ENCODE measurements around the gene RGL2. TPM values are rescaled to one million over a fixed set of nuclear protein-coding genes. Genes with fewer than 3 reads are reported as not detected.

RGL2 gene
- total and polyA plus RNA-seq, 2 of the 13 experiments (the other 11 are each of a cell fraction or from before 2014, with no cell fraction given), result 22.9 to 47.4 TPM

- TF ChIP-seq ZNF687 (CRISPR knock-in tag; IDR thresholded peaks at IDR 0.05) (peak; percentile 57), PCBP1 (IDR thresholded peaks at IDR 0.05; ENCODE audit: borderline replicate concordance, low read depth, low read length) (no peak), ZBTB42 (CRISPR knock-in tag; IDR thresholded peaks at IDR 0.05) (0 out of 2 replicates have a peak, but pooled peaks have one; percentile 15), PAXIP1 (CRISPR knock-in tag; conservative IDR thresholded peaks at IDR 0.05) (peak; percentile 44), ZBTB7B (CRISPR knock-in tag; IDR thresholded peaks at IDR 0.05) (peak; percentile 35; the same call in 1 of the 2 replicates), RELA (CRISPR knock-in tag; IDR thresholded peaks at IDR 0.05) (no peak), LCORL (IDR thresholded peaks at IDR 0.05) (no peak), LCORL (CRISPR knock-in tag; IDR thresholded peaks at IDR 0.05) (peak; percentile 73), GABPB1 (CRISPR knock-in tag; IDR thresholded peaks at IDR 0.05) (peak; percentile 8; the same call in 1 of the 2 replicates), GFI1 (CRISPR knock-in tag; IDR thresholded peaks at IDR 0.05; ENCODE audit: borderline replicate concordance) (0 out of 2 replicates have a peak, but pooled peaks have one; percentile 49), TARDBP (CRISPR knock-in tag; IDR thresholded peaks at IDR 0.05) (0 out of 2 replicates have a peak, but pooled peaks have one; percentile 62), ARNTL (CRISPR knock-in tag; IDR thresholded peaks at IDR 0.05) (peak; percentile 66), ARNT2 (CRISPR knock-in tag; IDR thresholded peaks at IDR 0.05; ENCODE audit: low read depth) (peak; percentile 53; the same call in 1 of the 2 replicates), TGIF2 (CRISPR knock-in tag; IDR thresholded peaks at IDR 0.05) (0 out of 2 replicates have a peak, but pooled peaks have one; percentile 13), KDM2A (CRISPR knock-in tag; IDR thresholded peaks at IDR 0.05; ENCODE audit: borderline replicate concordance, low read depth) (0 out of 2 replicates have a peak, but pooled peaks have one; percentile 5), NR2C2 (CRISPR knock-in tag; IDR thresholded peaks at IDR 0.05; ENCODE audit: borderline replicate concordance) (peak; percentile 33; the same call in 1 of the 2 replicates), ZNF891 (CRISPR knock-in tag; IDR thresholded peaks at IDR 0.05) (peak; percentile 82; the same call in 1 of the 2 replicates), MIER3 (CRISPR knock-in tag; IDR thresholded peaks at IDR 0.05; ENCODE audit: borderline replicate concordance) (no peak), ZNF816 (CRISPR knock-in tag; IDR thresholded peaks at IDR 0.05; ENCODE audit: borderline replicate concordance) (0 out of 2 replicates have a peak, but pooled peaks have one; percentile 35), ZFY (CRISPR knock-in tag; IDR thresholded peaks at IDR 0.05) (peak; percentile 37; the same call in 1 of the 2 replicates), ZGPAT (CRISPR knock-in tag; IDR thresholded peaks at IDR 0.05) (0 out of 2 replicates have a peak, but pooled peaks have one; percentile 18)
Measured at GRCh38 chr6:33297406-33297955, 1.3 kb downstream of the RGL2 start (continued).

All from HepG2 (cell line).